Activated T-helper 1 cell treated with Interleukin-2 at 50 U/mL for 16 hours (primary cell): Measurements from ENCODE around the gene GNAZ.
"Not testable (repeated sequence)": the region's sequence is repeated elsewhere in the genome, so short reads cannot be mapped to it uniquely, and the experiment has no call there.

ENCODE experiments used
- DNase-seq: peaks from one replicate; pipeline ENCODE4 v3.0.0-alpha.2; 2020; ENCODE audit warnings: low read depth

Gene GNAZ

DNA sequence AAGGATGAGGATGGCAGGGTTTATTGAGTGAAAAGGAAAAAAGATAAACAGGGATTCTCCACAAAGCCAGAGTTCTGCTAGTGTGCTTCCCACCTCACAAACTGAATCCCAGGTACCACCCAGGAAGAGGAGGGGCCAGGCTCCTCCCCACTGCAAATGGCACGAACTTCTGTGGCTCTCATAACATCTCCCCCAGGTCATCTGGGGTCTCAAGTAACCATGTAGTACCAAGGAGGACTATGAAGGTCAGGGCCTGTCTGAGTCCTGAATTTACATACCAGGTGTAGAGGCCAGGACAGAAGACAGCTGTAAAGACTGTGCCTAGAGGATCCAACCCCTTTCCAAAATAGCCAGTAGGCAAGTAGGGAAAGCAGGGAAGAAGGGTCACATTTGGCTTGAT, 25.7 kb upstream of the GNAZ start:
- DNase-seq, result no peak

DNA sequence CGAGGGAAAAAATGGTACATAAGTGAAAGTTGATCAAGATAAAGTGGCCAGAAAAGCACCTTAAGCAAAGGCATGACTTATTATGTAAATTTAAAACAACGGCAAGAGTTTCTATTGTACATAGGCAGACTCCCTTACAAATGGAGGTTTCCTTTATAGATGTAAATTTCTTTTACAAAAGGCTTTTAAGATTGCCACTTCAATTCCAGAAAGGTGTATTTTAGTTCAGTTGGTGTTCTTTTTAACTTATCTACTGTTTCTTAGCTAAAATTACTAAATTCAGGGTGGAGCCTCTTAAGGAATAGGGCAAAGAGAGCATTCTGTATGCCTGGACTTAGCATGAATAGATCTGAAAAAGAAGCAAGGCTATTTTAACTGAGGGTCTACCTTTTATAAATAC, 24.9 kb upstream of the GNAZ start:
- no peak for DNase-seq

DNA sequence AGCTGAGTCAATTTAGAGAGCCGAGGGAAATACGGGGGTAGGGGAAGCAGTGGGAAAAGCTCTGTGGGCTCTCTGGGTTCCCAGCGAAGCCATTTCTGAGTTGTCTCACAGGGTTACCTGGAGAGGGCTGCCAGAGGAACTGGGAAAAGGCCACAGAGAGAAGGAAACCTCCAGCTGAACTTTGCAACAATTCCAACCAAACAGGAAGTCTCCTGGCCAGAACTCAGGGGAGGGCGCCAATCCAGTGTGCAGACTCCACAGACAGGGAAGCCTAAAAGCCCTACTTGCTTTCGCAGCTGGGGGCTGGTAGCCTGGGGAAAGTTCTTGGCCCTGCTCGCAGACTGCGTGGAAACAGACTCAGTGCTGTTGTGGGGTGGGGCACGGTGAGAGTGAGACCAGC, 23.1 kb upstream of the GNAZ start:
- DNase-seq, result no peak

DNA sequence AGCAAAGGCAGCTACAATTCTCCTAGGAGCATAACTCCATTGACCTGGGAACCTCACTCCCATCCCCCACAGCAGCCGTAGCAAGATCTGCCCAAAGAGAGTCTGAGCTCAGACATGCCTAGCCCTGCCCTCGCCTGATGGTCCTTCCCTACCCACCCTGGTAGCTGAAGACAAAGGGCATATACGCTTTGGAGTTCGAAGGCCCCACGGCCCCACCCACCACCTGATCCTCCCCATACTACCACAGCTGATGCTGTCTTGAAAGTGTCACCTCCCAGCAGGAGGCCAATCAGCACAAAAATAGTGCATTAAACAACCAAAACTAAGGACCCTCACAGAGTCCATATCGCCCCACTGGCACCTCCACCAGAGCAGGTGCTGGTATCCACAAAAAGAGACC, 22.6 kb upstream of the GNAZ start:
- DNase-seq, result no peak

DNA sequence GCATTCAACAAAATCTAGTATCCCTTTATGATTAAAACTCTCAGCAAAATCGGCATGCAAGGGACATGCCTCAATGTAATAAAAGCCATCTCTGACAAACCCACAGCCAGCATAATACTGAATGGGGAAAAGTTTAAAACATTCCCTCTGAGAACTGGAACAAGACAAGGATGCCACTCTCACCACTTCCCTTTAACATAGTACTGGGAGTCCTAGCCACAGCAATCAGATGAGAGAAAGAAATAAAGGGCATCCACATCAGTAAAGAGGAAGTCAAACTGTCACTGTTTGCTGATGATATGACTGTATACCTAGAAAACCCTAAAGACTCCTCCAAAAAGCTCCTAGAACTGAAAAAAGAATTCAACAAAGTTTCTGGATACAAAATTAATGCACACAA, 19.8 kb upstream of the GNAZ start:
- not testable (repeated sequence) for DNase-seq

DNA sequence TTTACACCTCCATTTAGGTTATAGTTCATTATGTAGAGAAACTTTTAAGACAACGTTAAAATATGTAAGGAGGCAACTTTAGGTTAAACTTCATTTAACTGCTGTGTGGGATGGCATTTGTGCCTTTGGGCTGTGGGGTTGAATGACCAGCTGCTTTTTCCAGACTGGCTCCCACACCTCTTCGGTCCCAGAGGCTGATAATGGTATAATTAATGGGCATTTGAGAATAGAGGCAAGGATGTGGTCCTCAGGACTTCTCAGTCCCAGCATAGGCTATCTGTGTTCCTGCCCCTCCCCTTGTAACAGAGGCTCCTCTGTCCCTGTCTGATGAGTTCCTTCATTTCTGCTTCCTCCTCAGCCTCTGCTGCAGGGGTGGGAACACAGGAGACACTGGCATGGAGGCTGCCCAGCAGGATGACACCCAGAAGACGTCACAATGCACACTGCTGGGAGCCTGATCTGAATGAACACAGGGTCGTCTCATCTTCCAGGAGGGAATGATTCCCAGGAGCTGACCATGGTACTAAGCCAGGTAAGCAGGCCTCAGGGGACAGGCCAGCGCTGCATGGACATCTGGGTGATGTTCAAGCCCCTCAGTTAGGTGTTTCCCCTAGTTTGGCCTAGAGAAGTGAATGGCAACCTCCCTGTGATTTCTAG, 17.1 kb upstream of the GNAZ start:
- DNase-seq, result no peak

DNA sequence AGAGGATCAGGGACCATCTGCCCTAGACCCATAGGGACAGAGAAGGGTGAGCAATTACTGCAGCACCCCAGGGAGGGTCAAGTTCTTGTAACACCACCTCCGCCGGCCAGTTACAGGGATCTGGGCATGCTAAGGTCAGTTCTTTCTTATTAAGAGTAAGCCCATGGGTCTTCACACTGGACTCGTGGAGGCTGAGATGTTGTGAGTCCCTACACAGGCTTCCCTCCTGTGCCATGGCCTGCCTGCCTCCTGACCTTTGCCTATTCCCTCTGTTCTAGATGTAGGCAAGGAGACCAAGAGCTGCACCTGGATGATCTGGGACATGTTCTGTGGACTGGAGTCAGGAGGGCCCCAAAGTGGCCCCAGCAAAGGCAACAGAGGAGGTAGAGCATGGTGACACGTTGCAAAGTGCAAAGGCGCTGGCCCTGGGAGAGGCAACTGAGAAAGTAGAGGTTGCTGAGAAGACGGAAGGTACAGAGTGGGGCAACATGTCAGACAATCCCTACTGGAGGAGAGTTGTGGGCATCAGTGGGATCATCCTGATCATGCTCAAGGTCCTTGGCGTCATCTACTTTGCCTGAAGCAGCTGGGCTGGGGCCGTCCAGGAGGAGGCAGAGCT, 16.3 kb upstream of the GNAZ start:
- DNase-seq, result no peak

DNA sequence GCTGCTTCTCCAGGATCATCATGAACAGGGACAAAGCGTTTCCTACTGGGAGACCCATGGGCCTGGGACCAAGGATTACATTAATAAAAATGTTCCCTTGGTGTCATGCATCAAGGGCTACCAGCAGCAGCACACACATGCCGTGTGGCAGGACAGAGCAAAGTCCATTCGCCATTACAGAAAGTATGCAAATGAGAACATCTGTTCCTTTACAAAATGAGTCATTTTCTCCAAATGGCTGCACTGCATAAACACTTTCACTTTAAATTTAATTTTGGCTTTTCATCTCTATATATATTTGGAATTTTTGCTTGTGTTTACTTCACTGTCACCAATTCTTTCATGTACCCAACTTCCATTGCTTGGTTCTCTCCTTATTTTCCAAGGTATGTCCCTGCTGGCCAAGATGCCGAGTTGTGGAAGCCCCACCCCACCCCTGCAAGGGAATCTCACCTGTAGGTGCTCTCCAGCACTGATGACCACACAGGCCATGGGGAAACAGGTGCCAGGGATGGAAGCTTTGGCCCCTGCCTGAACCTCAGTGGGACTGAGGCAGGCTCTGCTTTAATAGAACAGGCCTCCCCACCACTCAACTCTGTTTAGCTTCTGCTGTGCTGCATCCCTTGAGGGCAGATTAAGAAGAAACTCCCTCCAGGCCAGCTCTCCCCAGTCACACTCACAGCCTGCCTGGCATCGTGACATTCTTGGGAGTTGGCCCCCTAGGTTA, 15.6 kb upstream of the GNAZ start:
- no peak for DNase-seq

DNA sequence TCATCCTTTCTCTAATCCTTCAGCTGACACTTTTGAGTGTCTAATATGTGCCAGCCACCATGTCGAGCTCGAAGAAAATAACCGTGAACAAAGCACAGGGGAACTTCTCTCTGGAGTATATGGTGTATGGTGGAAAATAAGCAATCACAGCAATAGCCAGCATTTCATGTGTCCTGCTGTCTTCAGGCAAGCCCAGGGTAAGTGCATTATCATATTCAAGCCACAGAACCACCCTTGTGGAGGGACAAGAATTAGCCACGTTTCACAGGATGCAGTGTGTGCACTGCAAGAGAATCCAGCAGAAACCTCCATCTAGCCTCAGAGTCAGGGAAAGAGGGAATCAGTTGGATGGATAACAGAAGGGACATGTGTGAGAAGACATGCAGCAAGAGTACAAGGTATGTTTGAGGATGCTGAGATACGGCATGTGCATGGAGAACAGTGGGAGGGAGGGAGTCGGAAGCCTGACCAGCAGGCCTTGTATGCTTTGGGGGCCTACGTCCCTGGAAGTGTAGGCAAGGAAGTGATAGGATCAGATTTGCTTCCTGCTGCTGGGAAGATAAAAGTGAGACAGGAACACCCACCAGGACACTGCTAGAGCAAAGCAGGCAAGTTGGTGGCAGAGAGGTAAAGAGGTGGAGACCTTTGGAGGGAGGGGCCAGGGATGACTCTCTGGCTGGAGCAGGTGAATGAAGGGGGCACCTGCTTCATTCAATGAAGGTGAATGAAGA, 14.7 kb upstream of the GNAZ start:
- DNase-seq, result no peak

DNA sequence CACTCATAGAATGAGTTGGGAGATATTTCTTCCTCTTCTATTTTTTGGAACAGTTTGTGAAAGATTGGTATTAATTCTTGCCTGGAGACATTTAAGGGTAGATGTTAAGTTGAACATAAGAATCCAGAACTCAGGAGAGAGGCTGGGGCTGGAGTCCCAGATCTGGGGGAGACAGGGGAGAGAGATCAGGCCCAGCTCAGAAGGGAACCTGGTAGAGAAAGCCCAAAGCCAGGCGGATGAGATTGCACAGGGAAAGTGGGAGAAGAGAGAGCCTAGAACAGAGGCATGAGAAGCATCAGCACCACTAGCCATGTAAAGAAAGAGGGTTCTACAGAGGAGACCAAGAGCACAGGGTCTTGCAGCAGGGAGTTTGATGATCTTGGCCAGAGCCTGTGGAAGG, 13.0 kb upstream of the GNAZ start:
- no peak for DNase-seq

DNA sequence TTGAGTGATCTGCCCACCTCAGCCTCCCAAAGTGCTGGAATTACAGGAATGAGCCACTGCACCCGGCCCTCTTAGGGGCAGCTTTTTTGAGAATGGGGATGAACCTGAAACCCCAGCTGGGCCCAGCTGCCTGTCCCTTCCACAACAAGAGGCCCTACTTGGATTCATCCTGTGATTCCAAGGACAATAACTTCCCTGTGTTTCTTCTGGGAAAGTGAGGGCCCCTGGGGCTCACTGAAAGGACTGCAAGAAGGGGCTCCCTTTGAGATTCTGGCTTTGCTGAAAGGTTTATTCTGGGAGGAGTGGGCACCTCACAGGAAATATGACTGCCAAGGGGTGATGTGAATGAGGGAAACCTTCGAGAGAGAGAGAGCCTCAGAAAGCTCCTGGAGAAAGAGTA, 12.3 kb upstream of the GNAZ start:
- no peak for DNase-seq

DNA sequence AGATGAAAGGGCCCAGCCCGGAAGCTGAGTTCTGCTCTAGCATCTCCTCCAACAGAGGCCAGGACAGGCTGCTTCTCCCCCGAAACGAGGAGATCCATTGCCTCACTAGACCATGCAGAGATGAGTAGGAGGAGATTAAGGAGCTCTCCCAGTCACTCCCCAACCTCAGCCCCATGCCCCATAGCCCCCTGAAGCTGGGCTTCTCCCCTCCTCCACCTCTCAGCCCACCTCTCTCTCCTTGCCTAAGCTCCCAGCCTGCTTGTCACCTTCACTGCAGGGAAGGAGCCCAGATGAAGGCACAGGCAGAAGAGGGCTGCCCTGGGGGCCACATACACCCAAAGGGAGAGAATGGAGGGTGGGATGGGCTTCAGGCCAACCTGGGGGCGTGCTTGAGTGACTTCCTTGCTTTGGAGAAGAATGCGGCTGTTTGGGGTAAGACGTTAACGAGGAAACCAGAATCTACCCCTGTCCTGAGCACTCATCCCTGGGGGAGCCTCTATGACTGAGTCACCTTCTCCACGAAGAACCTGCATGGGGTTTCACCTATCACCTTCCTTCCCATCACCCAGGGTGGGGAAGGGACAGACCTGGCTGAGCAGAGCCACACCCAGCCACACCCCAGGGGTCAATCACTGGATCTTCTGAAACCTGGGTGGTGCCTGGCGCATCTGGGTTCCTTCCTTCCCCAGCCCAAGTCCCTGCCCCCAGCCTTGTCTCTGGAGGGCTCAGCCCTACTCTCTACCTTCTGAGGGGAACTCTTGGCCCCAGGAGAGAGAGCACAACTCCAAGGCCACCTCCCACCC, 11.6 kb upstream of the GNAZ start:
- DNase-seq, result no peak

DNA sequence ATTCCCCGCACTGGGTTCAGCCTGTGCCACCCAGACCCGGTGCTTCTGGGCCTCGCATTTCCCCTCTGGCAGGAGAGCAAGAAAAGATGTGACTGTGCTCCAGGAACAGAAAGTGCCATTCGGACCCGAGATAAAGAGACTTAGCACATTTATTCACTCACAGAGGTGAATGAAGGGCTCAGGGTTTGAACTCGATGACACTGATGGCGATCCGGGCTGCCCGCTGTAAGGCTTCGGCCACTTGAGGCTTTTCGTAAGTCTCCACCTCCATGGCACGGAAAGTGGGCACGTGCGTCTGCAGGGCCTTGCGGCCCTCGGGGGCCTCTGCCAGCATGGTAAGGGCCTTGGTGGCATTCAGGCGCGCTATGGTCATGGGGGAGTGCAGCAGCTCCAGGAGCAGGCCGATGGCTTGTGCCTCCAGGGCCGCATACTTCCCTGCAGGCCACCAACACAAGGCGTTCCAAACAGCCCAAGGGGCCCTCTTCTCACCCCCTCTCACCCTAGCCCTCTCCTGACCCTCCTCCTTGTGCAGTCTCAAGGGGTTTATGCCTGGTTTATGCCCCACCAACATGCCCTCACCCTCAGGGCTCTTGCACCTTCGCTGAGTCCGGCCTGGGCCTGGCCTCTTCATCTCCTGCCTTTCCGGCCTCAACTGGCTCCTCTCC, 10.9 kb upstream of the GNAZ start:
- DNase-seq, result no peak

DNA sequence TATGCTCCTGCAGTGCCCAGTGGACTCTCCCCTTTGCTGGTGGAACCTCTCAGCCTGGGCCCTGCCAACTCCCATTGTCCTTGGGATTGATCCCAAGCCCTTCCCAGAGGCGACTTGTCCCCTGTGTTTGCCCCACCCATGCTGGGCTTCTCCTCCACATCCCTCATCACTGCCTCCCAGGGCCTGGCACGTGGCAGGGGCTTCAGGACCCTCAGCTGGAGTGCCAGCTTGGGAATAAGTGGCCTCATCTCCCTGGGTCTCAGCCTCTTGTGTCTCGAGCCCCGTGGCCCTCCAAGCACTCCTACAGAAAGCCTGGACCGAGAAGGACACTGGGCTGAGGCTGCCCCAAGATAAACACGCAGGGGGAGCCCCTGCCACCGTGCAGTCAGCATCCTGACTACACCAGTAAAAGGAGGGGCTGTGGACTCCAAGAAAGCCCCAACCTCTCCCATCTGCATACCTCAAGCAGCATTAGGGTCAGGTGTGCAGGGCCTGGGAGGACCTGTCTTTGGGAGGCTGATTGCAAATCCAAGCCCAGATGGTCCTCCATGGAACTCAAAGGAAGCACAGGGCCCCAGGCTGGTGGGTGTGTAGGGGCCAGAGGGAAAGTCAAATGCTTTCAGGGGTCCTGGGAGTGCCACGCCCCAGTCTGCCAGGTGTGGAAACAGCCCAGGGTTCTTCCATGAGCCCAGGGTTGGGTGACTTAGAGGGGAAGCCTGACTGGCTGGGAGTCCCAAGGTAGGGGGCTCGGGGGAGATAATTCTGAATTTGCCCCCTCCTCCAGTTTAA, 9.5 kb upstream of the GNAZ start:
- DNase-seq, result no peak

DNA sequence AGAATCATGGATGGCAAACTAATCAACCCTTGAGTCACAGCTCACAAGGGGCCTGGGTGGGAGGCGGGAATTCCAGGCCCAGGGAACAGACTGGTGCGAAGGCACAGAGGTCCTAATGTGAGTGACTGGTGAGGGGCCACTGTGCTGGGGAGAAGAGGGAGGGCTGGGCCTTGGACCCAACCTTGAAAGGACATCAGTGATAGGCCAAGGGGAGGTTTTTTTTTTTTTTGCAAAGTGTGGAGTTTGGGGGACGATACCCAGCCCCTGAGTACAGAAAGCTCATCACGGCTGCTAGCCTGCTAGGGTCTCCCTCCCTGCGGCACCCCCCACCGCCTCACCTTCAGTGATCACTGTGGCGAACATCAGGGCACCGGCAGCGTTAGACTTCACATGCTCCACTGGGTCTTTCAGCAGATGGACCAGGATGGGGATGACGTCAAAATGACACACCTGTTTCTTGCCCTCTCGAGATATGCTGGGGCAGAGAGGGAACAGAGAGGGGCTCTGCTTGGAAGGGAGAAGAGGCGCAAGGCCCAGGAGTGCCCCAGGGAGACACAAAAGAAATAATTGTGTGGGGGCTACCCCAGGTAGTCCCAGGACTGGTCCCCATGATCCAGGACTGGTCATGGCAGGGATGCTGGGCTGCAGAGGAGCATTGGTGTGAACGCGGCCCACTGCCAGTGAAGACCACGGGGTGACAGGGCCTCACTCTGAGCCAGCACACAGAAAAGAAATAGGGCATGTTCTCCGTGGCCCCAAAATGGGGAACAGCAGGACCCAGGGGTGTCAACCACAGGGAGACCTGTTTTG, 8.6 kb upstream of the GNAZ start:
- DNase-seq, result no peak

DNA sequence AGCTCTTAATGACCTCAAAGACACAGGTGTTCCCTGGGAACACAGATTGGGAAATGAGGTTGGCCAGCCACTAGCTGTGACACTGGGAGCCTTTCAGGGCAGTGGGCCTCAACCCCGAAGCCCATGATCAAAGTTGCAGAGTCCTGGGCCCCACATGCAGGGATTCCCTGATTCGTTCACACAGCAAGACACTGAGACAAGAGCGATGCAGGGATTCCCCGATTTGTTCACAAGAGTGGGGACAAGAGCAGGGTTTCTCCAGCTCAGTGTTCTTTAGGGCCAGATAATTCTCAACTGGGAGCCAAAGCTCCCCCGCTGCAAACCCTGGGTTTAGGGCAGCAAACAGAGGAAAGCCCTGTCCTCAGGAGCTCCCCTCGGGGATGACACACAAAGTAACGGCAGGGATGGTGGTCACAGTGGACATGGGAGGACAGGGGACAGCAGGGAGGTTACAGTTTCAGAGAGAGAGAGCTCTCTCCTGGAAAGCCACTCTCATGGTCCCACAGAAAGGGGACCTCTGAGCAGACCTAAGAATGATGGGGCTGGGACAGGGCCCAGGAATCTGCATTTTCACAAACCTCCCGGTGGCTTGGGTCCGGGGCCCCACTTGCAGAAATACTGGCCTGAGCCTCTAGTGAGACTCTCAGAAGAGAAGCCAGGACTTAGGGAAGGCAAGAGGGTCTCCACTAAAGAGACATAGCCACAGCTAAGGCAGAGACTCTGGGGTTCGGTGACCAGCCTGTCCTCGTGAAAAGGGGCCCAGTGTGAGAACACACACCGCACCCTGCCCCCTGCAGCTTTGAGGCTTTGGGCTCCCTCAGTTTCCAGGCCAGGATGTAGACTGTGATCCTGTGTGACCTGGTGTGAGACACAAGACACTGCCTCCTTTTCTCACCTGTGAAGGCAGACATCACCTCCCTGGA, 7.4 kb upstream of the GNAZ start:
- no peak for DNase-seq

DNA sequence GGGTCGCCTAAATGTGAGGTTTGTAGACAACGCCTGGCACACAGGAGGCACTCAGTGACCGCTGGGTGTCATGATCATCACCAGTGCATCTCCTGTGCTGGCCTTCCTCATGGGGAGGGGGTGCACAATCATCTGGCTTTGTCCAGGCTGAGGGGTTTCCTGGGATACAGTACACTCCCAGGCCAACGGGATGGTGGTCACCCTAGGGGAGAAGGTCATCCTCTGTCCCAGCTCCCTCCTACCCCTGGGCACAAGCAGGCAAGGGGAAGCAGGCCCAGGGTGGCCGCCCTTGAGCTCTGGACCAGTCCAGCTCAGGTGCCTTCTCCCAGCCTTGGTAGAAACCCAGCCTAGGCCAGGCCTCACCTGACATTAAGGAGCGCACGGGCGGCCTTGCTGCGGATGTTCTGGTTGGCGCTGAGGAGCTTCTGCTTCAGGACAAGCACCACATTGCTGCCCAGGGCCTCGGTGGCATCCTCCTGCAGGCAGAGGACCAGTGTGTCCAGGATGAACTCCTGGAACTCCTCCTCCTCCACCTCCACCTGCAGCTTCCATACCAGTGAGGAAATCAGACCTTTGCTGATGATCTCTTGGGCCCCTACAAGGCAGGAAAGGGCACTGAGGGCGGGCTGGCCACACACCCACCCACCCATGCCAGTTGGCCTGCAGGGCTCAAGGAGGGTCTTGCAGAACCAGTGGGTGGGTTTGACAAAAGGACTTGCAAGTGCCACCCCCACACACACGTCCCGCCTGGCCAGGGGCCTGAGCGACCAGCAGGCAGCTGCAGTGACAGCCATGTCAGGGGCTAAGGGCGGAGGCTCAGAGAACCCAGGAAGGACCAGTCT, 6.6 kb upstream of the GNAZ start:
- no peak for DNase-seq
